Glutamatergic neuron (in vitro differentiated cells): ENCODE data around the gene PANK4. TPM values are rescaled to one million over a fixed set of nuclear protein-coding genes. Genes with fewer than 3 reads are reported as not detected.

Experiments used
- DNase-seq: peaks from one replicate; pipeline ENCODE4 v3.0.0; 2022
- H3K27ac Mint-ChIP-seq: one replicate; pipeline ENCODE4 v1.8.0; 2020; ENCODE audit warnings: mild to moderate bottlenecking, mixed read lengths, inconsistent platforms; ENCODE audit not compliant: unreplicated experiment
- H3K27me3 Mint-ChIP-seq: one replicate; pipeline ENCODE4 v1.8.0; 2020; ENCODE audit warnings: mild to moderate bottlenecking, moderate library complexity, mixed read lengths, inconsistent platforms; ENCODE audit not compliant: unreplicated experiment
- H3K36me3 Mint-ChIP-seq: one replicate; pipeline ENCODE4 v1.8.0; 2020; ENCODE audit warnings: mild to moderate bottlenecking, mixed read lengths, inconsistent platforms; ENCODE audit not compliant: unreplicated experiment
- H3K4me1 Mint-ChIP-seq: one replicate; pipeline ENCODE4 v1.8.0; 2020; ENCODE audit warnings: mild to moderate bottlenecking, low read depth, mixed read lengths, inconsistent platforms; ENCODE audit not compliant: unreplicated experiment
- H3K4me3 Mint-ChIP-seq: one replicate; pipeline ENCODE4 v1.8.0; 2020; ENCODE audit warnings: mild to moderate bottlenecking, mixed read lengths, inconsistent platforms; ENCODE audit not compliant: unreplicated experiment
- H3K9me3 Mint-ChIP-seq: one replicate; pipeline ENCODE4 v1.8.0; 2020; ENCODE audit warnings: mild to moderate bottlenecking, moderate library complexity, mixed read lengths, inconsistent platforms; ENCODE audit not compliant: unreplicated experiment
- CTCF ChIP-seq: fragments of 200-600 bp; sonication (generic); IDR thresholded peaks from one replicate; pipeline ENCODE4 v1.5.0; 2021; ENCODE audit not compliant: partially characterized antibody, unreplicated experiment
- total RNA-seq: library from RNA; stranded (reverse); fragmentation: NEBNext Ultra II Directional; extraction: Animal tissue kit (Norgen Biotek cat#: 25700); gene quantifications from one replicate; pipeline ENCODE4 v1.2.1, GENCODE V29; 2021; ENCODE audit not compliant: unreplicated experiment

Gene PANK4
- total RNA-seq, 1 donor from 2014 or later: 58.5 TPM

- DNase-seq: no peak
These were observed 60.8 kb downstream of the PANK4 start for GRCh38 chr1:2465371-2466269.

GRCh38 chr1:2463396-2463795 is 63.0 kb downstream of the PANK4 start:
- no peak overlapping the region for H3K4me3 Mint-ChIP-seq
- peaks cover 8% of the 10 kb centered on the region for H3K27me3 Mint-ChIP-seq

More at GRCh38 chr1:2465371-2466269, 60.8 kb downstream of the PANK4 start:
- Mint-ChIP-seq H3K9me3 (peaks cover 3% of the 10 kb centered on the region), H3K36me3 (no peaks in the 10 kb centered on the region), H3K4me1 (peaks cover 17% of the 10 kb centered on the region), H3K4me3 (no peak overlapping the region), H3K27me3 (peaks cover 5% of the 10 kb centered on the region), H3K27ac (no peak overlapping the region)
- TF ChIP-seq CTCF: no peak

GRCh38 chr1:2462819-2463218 is 63.6 kb downstream of the PANK4 start:
- Mint-ChIP-seq H3K27me3 (peaks cover 8% of the 10 kb centered on the region), H3K27ac (no peak overlapping the region), H3K4me1 (peaks cover 13% of the 10 kb centered on the region), H3K4me3 (peak overlapping the region; percentile 34), H3K36me3 (no peaks in the 10 kb centered on the region), H3K9me3 (peaks cover 2% of the 10 kb centered on the region)
- DNase-seq: no peak
- no peak for TF ChIP-seq CTCF

More at GRCh38 chr1:2463396-2463795, 63.0 kb downstream of the PANK4 start:
- peaks cover 2% of the 10 kb centered on the region for H3K9me3 Mint-ChIP-seq
- no peak for DNase-seq
- no peak overlapping the region for H3K27ac Mint-ChIP-seq
- TF ChIP-seq CTCF: no peak
- peaks cover 13% of the 10 kb centered on the region for H3K4me1 Mint-ChIP-seq
- no peaks in the 10 kb centered on the region for H3K36me3 Mint-ChIP-seq

GRCh38 chr1:2460996-2461751 is 65.2 kb downstream of the PANK4 start:
- H3K27me3 Mint-ChIP-seq: peaks cover 8% of the 10 kb centered on the region
- no peaks in the 10 kb centered on the region for H3K36me3 Mint-ChIP-seq
- H3K9me3 Mint-ChIP-seq: peaks cover 2% of the 10 kb centered on the region
- H3K4me3 Mint-ChIP-seq: no peak overlapping the region
- no peak overlapping the region for H3K27ac Mint-ChIP-seq
- TF ChIP-seq CTCF: no peak
- DNase-seq: no peak
- H3K4me1 Mint-ChIP-seq: peaks cover 13% of the 10 kb centered on the region
